HepG2 (cell line): ENCODE measurements around the gene PTPRF. TPM values are rescaled to one million over a fixed set of nuclear protein-coding genes. Genes with fewer than 3 reads are reported as not detected.

Experiments used
- ATAC-seq: fragments of 200-7000 bp; cut with Tn5 transposase; 3 replicates; pipeline ENCODE4 v1.9.1; 2020; ENCODE audit warnings: mild to moderate bottlenecking, moderate library complexity
- BruUV-seq: library from RNA; stranded (reverse); fragments of 400-500 nt; replicated peaks from 2 replicates; lab custom pipeline; 2021; lab: Mats Ljungman, UMichigan
- CTCF ChIA-PET: fragments of 300-600 bp; formaldehyde crosslinking; extraction: SDS; loops from one replicate; lab custom pipeline; 2021; ENCODE audit warnings: low total read pairs, inconsistent platforms, low intra/inter-chr PET ratio; lab: Yijun Ruan, JAX
- POLR2A ChIA-PET: fragments of 350-600 bp; sonication (Branson Sonifier 250); formaldehyde crosslinking; loops from one replicate; lab custom pipeline; 2020; ENCODE audit warnings: antibody characterized with exemption, inconsistent platforms; lab: Yijun Ruan, JAX
- DNase-seq: peaks from one replicate; pipeline ENCODE4 v3.0.0-alpha.2; 2015; ENCODE audit warnings: low spot score
- FAIRE-seq: peaks from 3 replicates; lab custom pipeline; 2011; peaks lifted over from hg19 to GRCh38; lab: Jason Lieb, UNC
- H2AFZ ChIP-seq: one replicate; pipeline ENCODE4 v1.6.1; 2011; ENCODE audit warnings: low read length, inconsistent platforms
- H3K27ac ChIP-seq: fragments of 300-600 bp; 3 replicates; pipeline ENCODE4 v1.8.0; 2011; ENCODE audit warnings: mixed run types, mild to moderate bottlenecking, mixed read lengths, low read length, inconsistent platforms; ENCODE audit not compliant: insufficient read depth; ENCODE audit errors: extremely low read length
- H3K27me3 ChIP-seq, 2 experiments: fragments of 200-600 bp in 1 of 2; 2 replicates in 1 of 2; 3 replicates in 1 of 2; pipeline versions ENCODE4 v1.6.0 to v1.8.0; 2011; ENCODE audit warnings: low read length in 2 of 2, mild to moderate bottlenecking in 2 of 2, moderate library complexity in 2 of 2, inconsistent platforms in 1 of 2; ENCODE audit not compliant: insufficient read depth in 2 of 2, control insufficient read depth in 1 of 2
- H3K36me3 ChIP-seq, 2 experiments: fragments of 200-600 bp in 1 of 2; replicated peaks in 1 of 2; 2 replicates in 1 of 2; 3 replicates in 1 of 2; pipeline versions ENCODE4 v1.5.1 to v1.8.0; 2011; ENCODE audit warnings: low read length in 2 of 2, inconsistent platforms in 1 of 2; ENCODE audit not compliant: insufficient read depth in 2 of 2, control insufficient read depth in 1 of 2
- H3K4me1 ChIP-seq: 2 replicates; pipeline ENCODE4 v1.5.1; 2012; ENCODE audit warnings: low read length, inconsistent platforms; ENCODE audit not compliant: insufficient read depth
- H3K4me2 ChIP-seq: 2 replicates; pipeline ENCODE4 v1.6.0; 2011; ENCODE audit warnings: low read depth, low read length, inconsistent platforms
- H3K4me3 ChIP-seq, 3 experiments: fragments of 200-600 bp in 1 of 3; sonication (generic), shearing (Covaris generic) in 1 of 3; replicated peaks in 1 of 3; 2 replicates each; pipeline ENCODE4 v1.5.1; 2011 to 2016; ENCODE audit warnings: low read length in 3 of 3, inconsistent platforms in 2 of 3, low read depth in 2 of 3, mild to moderate bottlenecking in 2 of 3, control low read depth in 1 of 3, mixed read lengths in 1 of 3; ENCODE audit not compliant: insufficient read depth in 1 of 3
- H3K79me2 ChIP-seq: one replicate; pipeline ENCODE4 v1.6.1; 2011; ENCODE audit warnings: low read length, inconsistent platforms; ENCODE audit not compliant: insufficient read depth
- H3K9ac ChIP-seq: 2 replicates; pipeline ENCODE4 v1.6.0; 2011; ENCODE audit warnings: mild to moderate bottlenecking, low read depth, low read length, inconsistent platforms; ENCODE audit not compliant: insufficient read depth
- H3K9me3 ChIP-seq: 2 replicates; pipeline ENCODE4 v1.5.1; 2012; ENCODE audit warnings: mild to moderate bottlenecking, low read length
- H4K20me1 ChIP-seq: 2 replicates; pipeline ENCODE4 v1.6.0; 2011; ENCODE audit warnings: inconsistent platforms, mild to moderate bottlenecking, low read length, moderate library complexity; ENCODE audit not compliant: insufficient read depth
- ARHGAP35 ChIP-seq: sonication (generic); formaldehyde crosslinking; IDR thresholded peaks from 2 replicates; pipeline ENCODE4 v1.9.0; 2022; ENCODE audit warnings: mild to moderate bottlenecking, inconsistent platforms, moderate library complexity, missing genetic modification reagents, borderline replicate concordance
- HMGA1 ChIP-seq: sonication (generic); formaldehyde crosslinking; conservative IDR thresholded peaks from 2 replicates; pipeline ENCODE4 v1.4.0; 2020; ENCODE audit warnings: missing genetic modification reagents
- KDM2A ChIP-seq: sonication (generic); formaldehyde crosslinking; IDR thresholded peaks from 2 replicates; pipeline ENCODE4 v1.4.0; 2020; ENCODE audit warnings: low read depth, missing genetic modification reagents, borderline replicate concordance
- MEF2D ChIP-seq: sonication (generic); formaldehyde crosslinking; IDR thresholded peaks from 2 replicates; pipeline ENCODE4 v1.5.1; 2020; ENCODE audit warnings: mild to moderate bottlenecking, missing genetic modification reagents
- NBN ChIP-seq: fragments of 450-650 bp; conservative IDR thresholded peaks from 2 replicates; pipeline ENCODE4 v1.6.1; 2017
- RORA ChIP-seq: sonication (generic); formaldehyde crosslinking; IDR thresholded peaks from 2 replicates; pipeline ENCODE4 v1.5.0; 2020; ENCODE audit warnings: mild to moderate bottlenecking, missing genetic modification reagents, moderate library complexity
- SRSF1 ChIP-seq: fragments of 200-400 bp; formaldehyde crosslinking; optimal IDR thresholded peaks from 2 replicates; pipeline ENCODE3; 2017; ENCODE audit warnings: mild to moderate bottlenecking, low read depth, low read length, moderate library complexity
- TBX2 ChIP-seq: sonication (generic); formaldehyde crosslinking; IDR thresholded peaks from 2 replicates; pipeline ENCODE4 v1.5.0; 2020; ENCODE audit warnings: missing genetic modification reagents, mild to moderate bottlenecking, borderline replicate concordance
- ZNF709 ChIP-seq: sonication (generic); formaldehyde crosslinking; IDR thresholded peaks from 2 replicates; pipeline ENCODE4 v1.5.0; 2020; ENCODE audit warnings: mild to moderate bottlenecking, missing genetic modification reagents
- ZSCAN31 ChIP-seq: sonication (generic); formaldehyde crosslinking; IDR thresholded peaks from 2 replicates; pipeline ENCODE4 v1.5.0; 2020; ENCODE audit warnings: low read depth, mild to moderate bottlenecking, missing genetic modification reagents
- WGBS: methylation state at CpG from one replicate; pipeline ENCODE4 v1.1.6; 2017; ENCODE audit warnings: low lambda C conversion rate; 5-methylcytosine and 5-hydroxymethylcytosine counted together
- in situ Hi-C: cut with HindIII; loops from 2 replicates; pipeline ENCODE4 v1.10.0; 2017; ENCODE audit warnings: low pct_unique_long_range_greater_than_20kb; ENCODE audit not compliant: extremely low pct_ligation_motif_present
- intact Hi-C: fragments of 100-400 bp; cut with micrococcal nuclease; formaldehyde crosslinking; loops from one replicate; pipeline ENCODE4 v1.10.0; 2022; ENCODE audit not compliant: unreplicated experiment
- polyA plus RNA-seq, 8 experiments: library from polyadenylated mRNA; depleted of rRNA in 3 of 8; stranded (reverse) in 7 of 8; unstranded in 1 of 8; fragments of >200 nt; fragmentation: Illumina TruSeq in 4 of 8; extraction: Trizol in 4 of 8; gene quantifications; 2 replicates each; pipeline versions ENCODE4 v1.2.1 to v1.2.3, GENCODE V29; 2011 to 2016; ENCODE audit warnings: low read depth in 4 of 8, missing spikeins in 1 of 8, mixed read lengths in 1 of 8; ENCODE audit not compliant: insufficient read depth in 1 of 8
- total RNA-seq, 5 experiments: library from RNA; depleted of rRNA; stranded (reverse); fragments of >200 nt; fragmentation: Illumina TruSeq; extraction: Trizol; gene quantifications; 2 replicates each; pipeline ENCODE4 v1.2.3, GENCODE V29; 2016; ENCODE audit warnings: low read depth in 1 of 5
- TF ChIP-seq, protein P1 (sequence below): IDR thresholded peaks from 2 replicates; pipeline ENCODE4 v1.6.1; 2016; ENCODE audit warnings: missing biosample characterization, missing genetic modification reagents, low read depth
- TF ChIP-seq, protein P2 (sequence below): IDR thresholded peaks from 2 replicates; pipeline ENCODE4 v1.4.0; 2020; ENCODE audit warnings: mild to moderate bottlenecking, missing genetic modification reagents
- TF ChIP-seq, protein P3 (sequence below): IDR thresholded peaks from 2 replicates; pipeline ENCODE4 v1.6.1; 2018; ENCODE audit warnings: missing genetic modification reagents, mild to moderate bottlenecking, missing compliant biosample characterization
- TF ChIP-seq, protein P4 (sequence below): sonication (generic); formaldehyde crosslinking; IDR thresholded peaks from 2 replicates; pipeline ENCODE4 v1.4.0; 2020; ENCODE audit warnings: low read depth, mild to moderate bottlenecking, missing genetic modification reagents
- TF ChIP-seq, protein P5 (sequence below): sonication (generic); formaldehyde crosslinking; IDR thresholded peaks from 2 replicates; pipeline ENCODE4 v1.5.1; 2020; ENCODE audit warnings: missing genetic modification reagents, mild to moderate bottlenecking, borderline replicate concordance

The PTPRF gene
- total and polyA plus RNA-seq, 2 of the 13 experiments (the other 11 are each of a cell fraction or from before 2014, with no cell fraction given), result 55.9 to 167 TPM

DNA sequence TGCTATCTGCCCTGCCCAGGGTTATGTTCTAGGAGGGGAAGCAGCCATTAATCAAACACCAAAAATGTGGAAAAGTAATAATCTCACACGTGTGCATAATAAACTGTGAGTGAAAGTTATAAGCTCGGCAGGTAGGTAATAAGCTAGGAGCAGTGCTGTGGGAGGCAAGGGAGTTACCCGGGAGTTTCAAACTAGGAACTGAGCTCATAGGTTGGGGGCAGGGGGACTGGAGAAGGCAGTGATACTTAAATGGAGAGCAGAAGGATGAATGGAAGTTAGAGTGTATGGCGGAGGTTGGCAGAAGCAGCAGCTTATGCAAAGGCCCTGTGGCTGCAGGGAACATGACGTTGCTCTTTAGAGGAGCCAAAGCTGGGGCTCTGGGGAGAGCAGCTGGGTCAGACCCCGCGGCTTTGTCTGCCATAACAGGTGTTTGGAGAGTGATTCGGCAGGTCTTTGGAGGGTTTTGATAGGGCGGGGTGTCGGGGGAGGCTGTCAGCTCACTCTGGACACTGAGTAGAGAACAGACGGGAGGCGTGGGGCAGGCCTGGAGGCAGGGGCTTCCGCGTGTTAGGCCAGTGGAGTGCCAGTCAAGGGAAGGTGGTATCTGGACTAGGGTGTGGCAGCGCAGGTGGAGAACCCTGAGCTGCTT, 20.0 kb downstream of the PTPRF start:
- POLR2A ChIA-PET, result interaction anchor here (1.1 to 7.7 kb wide), 2 partner anchors 17 to 100 kb away, joined by 3 to 87 read pairs; partner anchors contain the start of genes KDM4A and PTPRF
- H3K9ac ChIP-seq, result no peak overlapping the region
- intact Hi-C loops, result no loop called here
- TF ChIP-seq, protein P1, sequence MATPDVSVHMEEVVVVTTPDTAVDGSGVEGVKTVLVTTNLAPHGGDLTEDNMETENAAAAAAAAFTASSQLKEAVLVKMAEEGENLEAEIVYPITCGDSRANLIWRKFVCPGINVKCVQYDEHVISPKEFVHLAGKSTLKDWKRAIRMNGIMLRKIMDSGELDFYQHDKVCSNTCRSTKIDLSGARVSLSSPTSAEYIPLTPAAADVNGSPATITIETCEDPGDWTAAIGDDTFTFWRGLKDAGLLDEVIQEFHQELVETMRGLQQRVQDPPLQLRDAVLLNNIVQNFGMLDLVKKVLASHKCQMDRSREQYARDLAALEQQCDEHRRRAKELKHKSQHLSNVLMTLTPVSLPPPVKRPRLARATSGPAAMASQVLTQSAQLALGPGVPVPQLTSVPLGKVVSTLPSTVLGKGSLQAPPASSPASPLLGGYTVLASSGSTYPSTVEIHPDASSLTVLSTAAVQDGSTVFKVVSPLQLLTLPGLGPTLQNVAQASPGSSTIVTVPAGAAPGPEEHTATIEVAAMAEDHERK (CRISPR knock-in tag), result no peak
- TF ChIP-seq SRSF1 (no peak), NBN (no peak), TBX2 (CRISPR knock-in tag) (no peak), MEF2D (CRISPR knock-in tag) (no peak), ZNF709 (CRISPR knock-in tag) (no peak), KDM2A (CRISPR knock-in tag) (no peak), ZSCAN31 (no peak), HMGA1 (CRISPR knock-in tag) (no peak), ARHGAP35 (no peak), RORA (no peak)
- TF ChIP-seq, protein P2, sequence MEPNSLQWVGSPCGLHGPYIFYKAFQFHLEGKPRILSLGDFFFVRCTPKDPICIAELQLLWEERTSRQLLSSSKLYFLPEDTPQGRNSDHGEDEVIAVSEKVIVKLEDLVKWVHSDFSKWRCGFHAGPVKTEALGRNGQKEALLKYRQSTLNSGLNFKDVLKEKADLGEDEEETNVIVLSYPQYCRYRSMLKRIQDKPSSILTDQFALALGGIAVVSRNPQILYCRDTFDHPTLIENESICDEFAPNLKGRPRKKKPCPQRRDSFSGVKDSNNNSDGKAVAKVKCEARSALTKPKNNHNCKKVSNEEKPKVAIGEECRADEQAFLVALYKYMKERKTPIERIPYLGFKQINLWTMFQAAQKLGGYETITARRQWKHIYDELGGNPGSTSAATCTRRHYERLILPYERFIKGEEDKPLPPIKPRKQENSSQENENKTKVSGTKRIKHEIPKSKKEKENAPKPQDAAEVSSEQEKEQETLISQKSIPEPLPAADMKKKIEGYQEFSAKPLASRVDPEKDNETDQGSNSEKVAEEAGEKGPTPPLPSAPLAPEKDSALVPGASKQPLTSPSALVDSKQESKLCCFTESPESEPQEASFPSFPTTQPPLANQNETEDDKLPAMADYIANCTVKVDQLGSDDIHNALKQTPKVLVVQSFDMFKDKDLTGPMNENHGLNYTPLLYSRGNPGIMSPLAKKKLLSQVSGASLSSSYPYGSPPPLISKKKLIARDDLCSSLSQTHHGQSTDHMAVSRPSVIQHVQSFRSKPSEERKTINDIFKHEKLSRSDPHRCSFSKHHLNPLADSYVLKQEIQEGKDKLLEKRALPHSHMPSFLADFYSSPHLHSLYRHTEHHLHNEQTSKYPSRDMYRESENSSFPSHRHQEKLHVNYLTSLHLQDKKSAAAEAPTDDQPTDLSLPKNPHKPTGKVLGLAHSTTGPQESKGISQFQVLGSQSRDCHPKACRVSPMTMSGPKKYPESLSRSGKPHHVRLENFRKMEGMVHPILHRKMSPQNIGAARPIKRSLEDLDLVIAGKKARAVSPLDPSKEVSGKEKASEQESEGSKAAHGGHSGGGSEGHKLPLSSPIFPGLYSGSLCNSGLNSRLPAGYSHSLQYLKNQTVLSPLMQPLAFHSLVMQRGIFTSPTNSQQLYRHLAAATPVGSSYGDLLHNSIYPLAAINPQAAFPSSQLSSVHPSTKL (CRISPR knock-in tag), result no peak
- TF ChIP-seq, protein P3, sequence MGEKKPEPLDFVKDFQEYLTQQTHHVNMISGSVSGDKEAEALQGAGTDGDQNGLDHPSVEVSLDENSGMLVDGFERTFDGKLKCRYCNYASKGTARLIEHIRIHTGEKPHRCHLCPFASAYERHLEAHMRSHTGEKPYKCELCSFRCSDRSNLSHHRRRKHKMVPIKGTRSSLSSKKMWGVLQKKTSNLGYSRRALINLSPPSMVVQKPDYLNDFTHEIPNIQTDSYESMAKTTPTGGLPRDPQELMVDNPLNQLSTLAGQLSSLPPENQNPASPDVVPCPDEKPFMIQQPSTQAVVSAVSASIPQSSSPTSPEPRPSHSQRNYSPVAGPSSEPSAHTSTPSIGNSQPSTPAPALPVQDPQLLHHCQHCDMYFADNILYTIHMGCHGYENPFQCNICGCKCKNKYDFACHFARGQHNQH, result no peak
- TF ChIP-seq, protein P4, sequence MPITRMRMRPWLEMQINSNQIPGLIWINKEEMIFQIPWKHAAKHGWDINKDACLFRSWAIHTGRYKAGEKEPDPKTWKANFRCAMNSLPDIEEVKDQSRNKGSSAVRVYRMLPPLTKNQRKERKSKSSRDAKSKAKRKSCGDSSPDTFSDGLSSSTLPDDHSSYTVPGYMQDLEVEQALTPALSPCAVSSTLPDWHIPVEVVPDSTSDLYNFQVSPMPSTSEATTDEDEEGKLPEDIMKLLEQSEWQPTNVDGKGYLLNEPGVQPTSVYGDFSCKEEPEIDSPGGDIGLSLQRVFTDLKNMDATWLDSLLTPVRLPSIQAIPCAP (CRISPR knock-in tag), result no peak
- TF ChIP-seq, protein P5, sequence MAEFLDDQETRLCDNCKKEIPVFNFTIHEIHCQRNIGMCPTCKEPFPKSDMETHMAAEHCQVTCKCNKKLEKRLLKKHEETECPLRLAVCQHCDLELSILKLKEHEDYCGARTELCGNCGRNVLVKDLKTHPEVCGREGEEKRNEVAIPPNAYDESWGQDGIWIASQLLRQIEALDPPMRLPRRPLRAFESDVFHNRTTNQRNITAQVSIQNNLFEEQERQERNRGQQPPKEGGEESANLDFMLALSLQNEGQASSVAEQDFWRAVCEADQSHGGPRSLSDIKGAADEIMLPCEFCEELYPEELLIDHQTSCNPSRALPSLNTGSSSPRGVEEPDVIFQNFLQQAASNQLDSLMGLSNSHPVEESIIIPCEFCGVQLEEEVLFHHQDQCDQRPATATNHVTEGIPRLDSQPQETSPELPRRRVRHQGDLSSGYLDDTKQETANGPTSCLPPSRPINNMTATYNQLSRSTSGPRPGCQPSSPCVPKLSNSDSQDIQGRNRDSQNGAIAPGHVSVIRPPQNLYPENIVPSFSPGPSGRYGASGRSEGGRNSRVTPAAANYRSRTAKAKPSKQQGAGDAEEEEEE (CRISPR knock-in tag), result no peak

More for the DNA sequence above, 20.0 kb downstream of the PTPRF start:
- no peak overlapping the region for H2AFZ ChIP-seq
- peaks cover 30 to 52% of the 10 kb centered on the region in 2 experiments for H3K36me3 ChIP-seq
- CTCF ChIA-PET, result no interaction called here
- WGBS, result 96% methylated on average over 15 of the region's 15 CpGs
- no peak overlapping the region for H3K27ac ChIP-seq
- H3K27me3 ChIP-seq, result no peaks in the 10 kb centered on the region
- no peaks in the 10 kb centered on the region for H4K20me1 ChIP-seq
- H3K4me2 ChIP-seq, result no peak overlapping the region
- FAIRE-seq, result no peak
- peaks cover 42% of the 10 kb centered on the region for H3K4me1 ChIP-seq
- DNase-seq, result no peak
- no peak for ATAC-seq
- no TSS peak for BruUV-seq
- in situ Hi-C loops, result no loop called here
- no peak overlapping the region for H3K4me3 ChIP-seq
- peaks cover 33% of the 10 kb centered on the region for H3K79me2 ChIP-seq
- H3K9me3 ChIP-seq, result no peaks in the 10 kb centered on the region
